ENCODE data around the gene PHETA1.
A peak's percentile ranks its signal among the peaks of the same experiment; 100 is the strongest.

The PHETA1 gene

GRCh38 chr12:111319600-111320257, 49.2 kb downstream of the PHETA1 start:
- no peak for DNase-seq

GRCh38 chr12:111318450-111318849, 50.4 kb downstream of the PHETA1 start:
- DNase-seq = no peak

GRCh38 chr12:111316671-111317070, 52.2 kb downstream of the PHETA1 start:
- DNase-seq = no peak

- DNase-seq = no peak
Measured at GRCh38 chr12:111314953-111315539, 53.8 kb downstream of the PHETA1 start.

GRCh38 chr12:111313833-111314259, 55.0 kb downstream of the PHETA1 start:
- peak; percentile 76 for DNase-seq

- DNase-seq = no peak
Measured at GRCh38 chr12:111312708-111313107, 56.2 kb downstream of the PHETA1 start.

GRCh38 chr12:111312016-111312415, 56.9 kb downstream of the PHETA1 start:
- DNase-seq = no peak

GRCh38 chr12:111311011-111311410, 57.9 kb downstream of the PHETA1 start:
- no peak for DNase-seq
